HAP-1 (cell line): ENCODE measurements around the gene BCOR.

Experiments used
- DNase-seq, 2 experiments: peaks; one replicate each; pipeline ENCODE4 v3.0.0-alpha.2; 2016 to 2020; ENCODE audit warnings: low spot score in 2 of 2
- H3K27me3 ChIP-seq: fragments of 250-450 bp; sonication (Bioruptor Pico); 2 replicates; pipeline ENCODE4 v1.5.1; 2020; ENCODE audit warnings: low read depth, mild to moderate bottlenecking, moderate library complexity
- H3K36me3 ChIP-seq: fragments of 250-450 bp; sonication (Bioruptor Pico); replicated peaks from 2 replicates; pipeline ENCODE4 v1.5.1; 2020; ENCODE audit warnings: mild to moderate bottlenecking
- H3K4me1 ChIP-seq: fragments of 250-450 bp; sonication (Bioruptor Pico); 2 replicates; pipeline ENCODE4 v1.5.1; 2020; ENCODE audit warnings: mild to moderate bottlenecking
- H3K4me3 ChIP-seq: fragments of 250-450 bp; sonication (Bioruptor Pico); 2 replicates; pipeline ENCODE4 v1.5.1; 2020; ENCODE audit warnings: mild to moderate bottlenecking, moderate library complexity
- H3K9me3 ChIP-seq: fragments of 250-450 bp; sonication (Bioruptor Pico); 2 replicates; pipeline ENCODE4 v1.5.1; 2020; ENCODE audit warnings: mild to moderate bottlenecking, moderate library complexity
- in situ Hi-C: fragments of 300-500 bp; cut with MboI; formaldehyde crosslinking; loops from 3 replicates; pipeline ENCODE4 v1.14.3; 2020; ENCODE audit warnings: low sequenced_read_pairs, inconsistent platforms, mixed read lengths

BCOR gene

DNA sequence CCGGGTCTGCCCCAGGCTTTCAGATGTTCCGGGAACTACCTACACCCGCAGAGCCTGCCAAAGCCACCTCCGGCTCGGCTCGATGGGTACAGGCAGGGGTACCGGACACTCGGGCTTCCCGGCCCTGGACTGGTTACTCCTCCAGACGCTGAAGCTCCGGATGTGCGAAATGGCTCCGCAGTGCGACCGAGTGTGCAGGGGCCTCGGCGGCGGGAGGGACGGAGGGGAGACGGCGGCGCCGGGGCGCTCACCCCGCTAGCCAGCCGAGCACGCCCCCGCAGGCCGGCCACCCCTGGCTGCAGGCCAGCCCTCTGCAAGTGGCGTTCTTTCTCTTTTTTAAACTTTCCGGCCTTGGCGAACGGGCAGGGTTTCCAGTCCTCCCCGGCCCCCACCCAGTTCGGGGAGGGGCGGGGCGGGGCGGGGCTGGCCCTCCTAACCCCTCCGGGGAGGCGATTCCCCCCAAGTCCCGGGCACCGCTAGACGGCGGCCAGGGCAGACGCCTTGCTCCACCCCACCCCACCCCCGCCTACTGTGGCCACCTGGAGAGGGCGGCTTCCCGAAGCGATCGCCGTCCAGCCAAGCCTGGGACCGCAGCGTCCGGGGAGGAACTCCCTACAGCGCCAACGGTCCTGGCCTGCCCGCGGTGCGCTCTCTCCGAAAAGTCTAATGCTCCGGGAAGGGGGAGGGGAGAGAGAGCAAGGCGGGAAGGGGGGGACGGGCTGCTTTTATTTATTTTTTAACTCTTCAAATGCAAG, 7.5 kb downstream of the BCOR start:
- H3K4me3 ChIP-seq: no peak overlapping the region
- H3K27me3 ChIP-seq: no peaks in the 10 kb centered on the region
- peaks cover 4% of the 10 kb centered on the region; the same call in 1 of the 2 replicates for H3K36me3 ChIP-seq
- no peaks in the 10 kb centered on the region for H3K9me3 ChIP-seq
- DNase-seq: no peak
- H3K4me1 ChIP-seq: peaks cover 77% of the 10 kb centered on the region
- in situ Hi-C loops: no loop called here

DNA sequence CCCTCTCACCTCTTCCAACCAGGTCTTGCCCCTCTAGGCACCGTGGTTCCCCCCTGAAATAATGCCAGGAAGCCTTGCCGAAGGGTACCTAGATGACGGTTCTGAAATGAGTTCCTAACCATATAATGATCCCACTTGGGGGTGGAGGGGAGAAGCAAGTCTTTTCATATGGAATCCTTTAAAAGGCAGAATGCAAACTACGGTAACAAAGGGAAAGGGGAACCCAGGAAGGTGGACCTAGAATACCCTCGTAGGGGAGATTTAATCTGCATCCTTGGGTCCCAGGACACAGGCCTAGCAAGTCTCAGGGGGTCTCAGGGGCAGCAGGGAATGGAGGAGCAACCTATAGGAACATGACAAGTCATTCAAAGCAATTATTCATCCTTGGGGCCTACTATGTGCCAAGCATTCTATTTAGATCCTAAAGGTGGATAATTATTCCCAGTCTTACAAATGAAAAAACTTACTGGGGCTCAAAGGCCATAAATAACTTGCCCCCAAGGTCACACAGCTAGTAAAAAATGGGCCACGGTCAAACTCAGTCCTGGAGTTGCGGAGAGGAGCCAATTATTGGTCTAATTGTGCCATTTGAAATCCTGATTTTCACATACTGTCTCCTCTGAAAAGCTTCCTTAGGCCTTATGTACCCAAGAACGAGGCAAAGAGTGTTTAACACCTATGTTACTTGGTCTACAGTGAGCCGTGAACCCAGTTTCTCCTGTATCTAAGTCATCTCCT, 8.8 kb downstream of the BCOR start:
- H3K4me3 ChIP-seq: no peak overlapping the region
- in situ Hi-C loops: loop anchor here (10.0 kb wide), 1 partner anchor 176 kb away; no protein-coding TSS in a partner anchor
- peaks cover 81% of the 10 kb centered on the region for H3K4me1 ChIP-seq
- peaks cover 4% of the 10 kb centered on the region; the same call in 1 of the 2 replicates for H3K36me3 ChIP-seq
- H3K9me3 ChIP-seq: no peaks in the 10 kb centered on the region
- peak; percentile 23 to 51 for DNase-seq
- H3K27me3 ChIP-seq: no peaks in the 10 kb centered on the region

DNA sequence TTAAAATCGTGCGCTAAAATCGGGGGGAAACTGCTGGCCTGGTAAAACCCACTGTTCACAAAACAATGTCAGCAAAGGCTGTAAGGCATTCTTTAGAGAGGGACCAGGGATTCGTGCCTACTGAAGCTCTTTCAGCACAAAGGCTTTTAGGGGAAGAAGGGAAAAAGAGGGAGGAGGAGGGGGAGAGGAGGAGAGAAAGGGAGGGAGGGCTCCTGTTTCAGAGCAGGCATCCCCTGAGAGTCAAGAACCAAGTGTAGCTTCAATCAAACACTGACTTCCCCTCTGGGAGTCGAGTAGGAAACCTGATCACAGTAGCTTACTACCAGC, 9.5 kb downstream of the BCOR start:
- no peaks in the 10 kb centered on the region for H3K27me3 ChIP-seq
- no peaks in the 10 kb centered on the region for H3K9me3 ChIP-seq

DNA sequence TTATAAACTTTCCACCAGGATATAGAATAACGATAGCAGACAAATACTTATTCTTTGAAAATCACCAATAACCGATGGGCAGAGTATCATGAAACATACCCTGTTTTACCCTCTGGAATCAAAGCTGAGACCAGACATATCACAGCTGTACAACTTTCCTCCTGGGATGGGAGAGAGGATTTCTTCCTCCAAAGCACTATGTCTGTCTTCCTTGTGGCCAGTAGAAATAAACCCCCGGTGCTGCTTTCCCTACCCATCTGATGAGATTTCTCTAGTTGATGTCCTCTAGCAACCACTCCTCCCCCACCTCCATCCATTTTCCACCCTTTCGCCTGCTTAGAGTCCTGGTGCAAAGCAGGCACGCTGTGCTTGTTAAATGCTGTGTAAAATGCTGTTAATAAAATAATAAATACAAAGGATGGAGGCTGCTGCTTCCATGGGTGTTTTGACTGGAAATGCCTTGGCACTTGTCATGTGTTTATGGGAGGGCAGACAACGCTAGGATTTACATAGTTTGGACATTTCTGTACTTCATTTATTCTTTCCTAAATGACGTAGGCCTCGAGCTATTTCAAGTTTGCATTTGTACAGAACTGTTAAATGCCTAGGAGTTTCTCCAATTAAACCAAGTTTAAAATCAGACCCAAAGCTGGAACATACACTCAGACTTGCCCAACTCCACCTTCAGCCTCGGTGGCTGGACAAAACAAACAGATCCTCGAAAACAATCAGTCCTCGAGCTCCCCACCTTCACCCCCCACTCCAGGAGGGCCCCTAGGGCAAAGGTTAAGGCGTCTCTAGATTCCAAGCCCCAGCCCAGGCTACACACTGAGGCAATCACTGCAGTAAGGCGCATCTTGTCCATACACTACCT, 10.1 kb downstream of the BCOR start:
- no peak for DNase-seq
- H3K27me3 ChIP-seq: no peaks in the 10 kb centered on the region
- in situ Hi-C loops: loop anchor here (10.0 kb wide), 1 partner anchor 177 kb away; no protein-coding TSS in a partner anchor
- H3K36me3 ChIP-seq: peaks cover 4% of the 10 kb centered on the region; the same call in 1 of the 2 replicates
- no peaks in the 10 kb centered on the region for H3K9me3 ChIP-seq
- peaks cover 68% of the 10 kb centered on the region for H3K4me1 ChIP-seq
- no peak overlapping the region for H3K4me3 ChIP-seq

More for the DNA sequence above, 9.5 kb downstream of the BCOR start:
- Histone ChIP-seq H3K4me1 (peaks cover 74% of the 10 kb centered on the region), H3K36me3 (peaks cover 4% of the 10 kb centered on the region; the same call in 1 of the 2 replicates), H3K4me3 (no peak overlapping the region)
- peak; percentile 59 to 75 for DNase-seq
- in situ Hi-C loops: loop anchor here (10.0 kb wide), 1 partner anchor 177 kb away; no protein-coding TSS in a partner anchor

DNA sequence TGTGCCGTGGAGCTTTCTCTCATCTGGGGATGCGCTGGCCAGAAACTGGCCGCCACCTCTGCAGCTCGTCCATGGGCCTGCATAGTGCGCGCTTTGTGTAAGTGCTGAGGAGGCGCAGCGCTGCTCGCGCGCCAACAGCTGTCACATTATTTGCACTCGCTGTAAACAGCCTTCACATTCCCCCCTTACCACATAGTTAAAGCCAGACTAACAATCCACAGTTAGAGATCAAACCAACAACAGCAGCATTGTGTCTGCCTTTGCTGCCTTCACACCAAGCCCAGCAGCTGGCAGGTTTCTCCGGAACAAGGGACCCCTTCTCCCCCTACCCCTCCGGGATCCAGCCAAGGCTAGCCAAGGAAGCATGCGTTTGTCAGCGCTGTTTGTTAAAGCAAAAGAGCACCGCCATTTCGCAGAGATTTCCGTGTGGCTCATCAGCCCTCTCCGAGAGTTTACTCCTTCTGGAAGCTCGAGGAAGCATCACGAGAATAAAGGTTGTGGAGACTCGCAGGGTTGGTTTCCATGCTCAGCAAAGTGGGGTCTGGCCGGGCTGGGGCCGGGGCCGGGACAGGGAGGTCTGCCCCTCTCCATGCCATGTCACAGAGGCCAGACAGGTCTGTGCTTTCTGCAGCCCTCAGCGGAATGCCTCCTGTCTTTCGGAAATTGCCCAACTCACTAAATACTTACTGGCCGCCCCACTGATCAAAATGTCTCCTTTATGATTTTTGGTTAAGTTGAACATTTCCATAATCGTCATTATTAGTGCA, 11.0 kb downstream of the BCOR start:
- Histone ChIP-seq H3K4me1 (peaks cover 59% of the 10 kb centered on the region), H3K4me3 (no peak overlapping the region), H3K36me3 (peaks cover 4% of the 10 kb centered on the region; the same call in 1 of the 2 replicates), H3K27me3 (no peaks in the 10 kb centered on the region), H3K9me3 (no peaks in the 10 kb centered on the region)
- in situ Hi-C loops: loop anchor here (10.0 kb wide), 1 partner anchor 178 kb away; no protein-coding TSS in a partner anchor
- no peak for DNase-seq

DNA sequence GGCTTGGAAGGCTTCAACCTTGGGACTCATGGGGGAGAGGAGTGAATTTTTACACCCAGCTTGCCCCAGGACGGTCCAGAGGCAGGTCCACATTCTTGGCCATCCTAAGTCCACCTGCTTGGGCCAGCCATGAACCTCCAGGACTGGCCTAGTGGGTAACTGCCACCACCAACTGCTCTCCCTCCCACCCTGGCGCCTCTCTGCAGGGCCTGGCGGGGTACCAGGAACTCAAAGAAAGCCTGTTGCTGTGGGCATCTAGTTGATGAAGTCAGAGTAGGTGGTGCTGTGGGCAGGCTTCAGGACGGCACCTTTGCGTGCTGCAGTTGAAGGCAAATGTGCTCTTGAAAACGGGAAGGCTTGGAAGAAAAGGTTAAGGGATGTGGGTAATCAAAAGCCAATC, 12.0 kb downstream of the BCOR start:
- no peaks in the 10 kb centered on the region for H3K27me3 ChIP-seq
- no peaks in the 10 kb centered on the region for H3K9me3 ChIP-seq
- in situ Hi-C loops: loop anchor here (10.0 kb wide), 1 partner anchor 179 kb away; no protein-coding TSS in a partner anchor

DNA sequence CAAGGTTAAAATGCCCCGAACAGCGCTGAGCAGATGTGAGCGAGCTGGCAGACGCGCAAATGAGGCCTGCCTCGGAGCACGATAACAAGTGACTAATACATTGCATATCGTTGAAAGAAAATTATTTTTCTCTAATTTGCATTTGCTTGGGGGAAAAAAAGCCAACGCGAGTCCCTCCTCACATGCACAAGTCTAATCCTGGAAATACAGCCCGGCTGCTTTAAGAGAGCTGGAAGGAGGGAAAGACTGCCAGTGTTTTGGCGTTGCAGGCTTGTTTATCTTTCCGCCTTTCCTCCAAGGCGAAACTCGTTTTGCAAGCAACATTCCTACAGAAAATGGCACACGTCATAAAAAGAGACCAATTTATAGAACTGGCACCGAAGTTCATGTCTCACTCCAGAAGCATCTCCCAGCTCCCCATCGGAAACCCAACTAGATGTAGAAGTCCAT, 12.6 kb downstream of the BCOR start:
- H3K4me1 ChIP-seq: peaks cover 46% of the 10 kb centered on the region
- in situ Hi-C loops: loop anchor here (10.0 kb wide), 1 partner anchor 180 kb away; no protein-coding TSS in a partner anchor
- H3K4me3 ChIP-seq: no peak overlapping the region
- H3K9me3 ChIP-seq: no peaks in the 10 kb centered on the region
- H3K36me3 ChIP-seq: peaks cover 8% of the 10 kb centered on the region; the same call in 1 of the 2 replicates
- DNase-seq: peak; percentile 40 to 55
- H3K27me3 ChIP-seq: no peaks in the 10 kb centered on the region

More for the DNA sequence above, 12.0 kb downstream of the BCOR start:
- DNase-seq: no peak
- H3K36me3 ChIP-seq: peaks cover 8% of the 10 kb centered on the region; the same call in 1 of the 2 replicates
- H3K4me1 ChIP-seq: peaks cover 48% of the 10 kb centered on the region
- no peak overlapping the region for H3K4me3 ChIP-seq

DNA sequence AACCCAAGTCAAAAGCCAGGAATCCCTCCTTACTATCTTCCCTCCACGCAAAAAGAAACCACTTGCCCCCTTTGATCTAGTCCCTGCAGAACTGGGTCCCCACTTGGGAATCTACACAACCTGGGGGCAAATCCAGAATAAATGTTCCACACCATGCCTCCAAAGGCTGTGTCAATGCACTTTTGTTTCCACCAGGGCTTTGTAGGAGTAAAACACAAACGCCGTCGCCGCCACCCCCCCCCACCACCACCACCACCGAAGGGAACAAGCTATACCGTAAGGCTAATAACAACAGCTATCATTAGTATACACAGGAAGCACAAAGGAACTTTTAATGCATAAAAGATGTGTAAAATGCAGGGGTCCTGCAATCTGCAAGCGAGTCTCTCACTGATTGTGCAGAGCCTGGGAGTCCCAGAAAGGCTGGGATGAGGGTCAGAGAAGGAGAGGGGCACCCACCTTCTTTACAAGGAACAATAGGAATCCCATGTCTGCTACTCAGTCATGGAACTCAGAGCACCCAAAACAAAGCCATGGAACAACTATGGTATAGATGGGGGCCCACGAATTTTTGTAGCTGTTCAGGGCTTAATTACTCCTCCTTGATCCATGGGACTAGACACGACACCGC, 13.2 kb downstream of the BCOR start:
- Histone ChIP-seq H3K27me3 (no peaks in the 10 kb centered on the region), H3K36me3 (peaks cover 8% of the 10 kb centered on the region; the same call in 1 of the 2 replicates), H3K9me3 (no peaks in the 10 kb centered on the region), H3K4me1 (peaks cover 44% of the 10 kb centered on the region), H3K4me3 (no peak overlapping the region)
- DNase-seq: no peak
- in situ Hi-C loops: loop anchor here (10.0 kb wide), 1 partner anchor 180 kb away; no protein-coding TSS in a partner anchor

DNA sequence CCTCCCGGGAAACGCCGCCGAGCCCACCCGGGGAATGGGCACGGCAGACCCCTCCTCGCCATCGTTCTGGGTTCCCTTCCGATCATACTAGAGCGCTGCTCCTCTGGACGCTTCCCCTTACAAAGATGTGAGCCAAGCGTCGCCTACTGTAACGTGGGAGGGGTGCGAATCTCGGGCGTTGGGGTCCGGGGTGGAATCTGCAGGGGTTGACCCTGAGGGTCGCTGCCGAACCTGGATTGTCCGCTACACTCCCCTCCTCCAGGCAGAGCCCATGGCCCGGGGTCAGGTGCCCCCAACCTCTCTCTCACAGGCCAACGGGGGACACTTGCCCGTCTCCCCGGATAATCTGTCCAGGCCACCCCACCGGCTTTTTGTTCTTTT, 13.8 kb downstream of the BCOR start:
- H3K36me3 ChIP-seq: peaks cover 8% of the 10 kb centered on the region; the same call in 1 of the 2 replicates

DNA sequence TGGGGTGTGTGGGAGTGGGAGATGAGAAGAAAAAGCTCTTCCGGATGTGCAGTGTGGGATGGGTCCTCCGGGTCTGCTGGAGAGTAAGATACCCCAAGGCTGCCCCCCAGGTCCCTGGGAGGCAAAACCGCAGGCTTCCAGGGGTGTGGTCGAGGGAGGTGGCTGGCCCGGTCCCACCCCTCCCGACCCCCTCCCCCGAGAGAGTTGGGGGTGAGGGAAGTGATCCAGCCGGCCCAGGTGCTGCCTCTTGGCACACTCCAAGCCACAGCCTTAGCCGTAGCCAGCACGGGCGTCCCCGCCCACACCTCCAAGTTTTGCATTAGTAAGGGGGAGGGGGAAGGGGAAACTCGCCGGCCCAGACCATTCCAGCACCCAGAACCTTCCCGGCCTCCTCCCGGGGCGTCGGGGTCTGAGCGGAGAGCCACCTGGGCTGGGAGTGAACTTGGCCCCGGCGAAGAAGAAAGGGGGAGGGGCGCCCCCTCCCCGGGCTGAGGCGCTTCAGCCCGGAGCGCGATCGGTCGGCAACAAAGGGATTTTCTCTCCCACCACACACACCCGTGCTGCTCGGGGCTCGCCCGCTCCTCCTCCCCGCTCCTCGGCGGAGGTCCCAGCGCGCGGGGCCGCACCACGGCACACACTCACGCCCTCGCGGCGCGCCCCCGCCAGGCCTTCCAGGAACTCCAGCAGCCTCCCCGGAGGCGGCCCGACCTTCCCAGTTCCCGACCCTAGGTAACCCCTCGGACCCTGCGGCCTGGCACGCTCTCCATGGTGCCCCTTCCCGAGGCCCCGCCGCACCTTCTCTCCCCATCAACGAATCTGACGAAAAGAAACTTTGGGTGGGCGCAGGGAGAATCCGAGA, 14.4 kb downstream of the BCOR start:
- in situ Hi-C loops: loop anchor here (10.0 kb wide), 1 partner anchor 181 kb away; no protein-coding TSS in a partner anchor
- DNase-seq: peak in 1 of 2 experiments; percentile 30
- H3K9me3 ChIP-seq: no peaks in the 10 kb centered on the region
- H3K27me3 ChIP-seq: no peaks in the 10 kb centered on the region
- H3K4me3 ChIP-seq: no peak overlapping the region
- H3K36me3 ChIP-seq: peaks cover 8% of the 10 kb centered on the region
- H3K4me1 ChIP-seq: peaks cover 32% of the 10 kb centered on the region

More for the DNA sequence above, 13.8 kb downstream of the BCOR start:
- Histone ChIP-seq H3K9me3 (no peaks in the 10 kb centered on the region), H3K27me3 (no peaks in the 10 kb centered on the region), H3K4me1 (peaks cover 38% of the 10 kb centered on the region), H3K4me3 (no peak overlapping the region)
- in situ Hi-C loops: loop anchor here (10.0 kb wide), 1 partner anchor 181 kb away; no protein-coding TSS in a partner anchor
- DNase-seq: no peak

DNA sequence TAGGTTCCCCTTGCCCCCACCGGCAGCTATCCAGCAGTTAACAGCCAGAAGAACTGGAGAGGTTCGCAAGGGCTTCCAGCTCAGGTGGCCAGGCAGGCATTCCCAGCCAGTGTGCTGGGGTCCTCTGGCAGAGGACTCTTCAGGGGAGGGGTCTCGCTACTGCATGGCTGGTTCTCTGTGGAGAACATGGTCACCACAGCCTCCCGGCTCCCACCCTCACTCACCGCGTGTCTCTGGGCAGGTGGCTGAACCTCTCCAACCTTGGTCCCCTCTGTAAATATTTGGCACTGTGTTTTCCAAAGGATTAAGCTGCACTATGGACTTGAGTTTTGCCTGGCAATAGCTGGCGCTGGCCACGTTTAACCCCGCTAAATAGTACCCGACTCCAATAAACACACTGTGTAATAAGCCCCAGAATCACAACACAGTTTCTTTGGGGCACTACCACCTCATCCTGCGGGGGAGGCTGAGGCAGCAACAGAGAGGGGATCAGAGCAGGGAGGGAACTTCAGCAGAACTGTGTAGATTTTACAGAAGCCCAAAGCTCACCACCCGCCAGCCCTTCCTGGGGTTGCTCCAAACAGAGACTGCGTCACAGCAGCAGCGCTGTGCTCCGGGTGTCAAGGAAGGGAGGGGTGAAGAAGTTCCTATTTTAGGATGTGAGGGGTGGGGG, 15.2 kb downstream of the BCOR start:
- Histone ChIP-seq H3K9me3 (no peaks in the 10 kb centered on the region), H3K36me3 (peaks cover 15% of the 10 kb centered on the region), H3K27me3 (no peaks in the 10 kb centered on the region), H3K4me3 (no peak overlapping the region), H3K4me1 (peaks cover 24% of the 10 kb centered on the region)
- DNase-seq: no peak
- in situ Hi-C loops: loop anchor here (10.0 kb wide), 1 partner anchor 182 kb away; no protein-coding TSS in a partner anchor
